Ammon's horn (tissue), 1 donor: Measurements from ENCODE around the gene CYP27B1.

Experiments used
- DNase-seq: peaks from one replicate; pipeline ENCODE4 v3.0.0-alpha.2; 2016; ENCODE audit warnings: low spot score

Gene CYP27B1

DNA sequence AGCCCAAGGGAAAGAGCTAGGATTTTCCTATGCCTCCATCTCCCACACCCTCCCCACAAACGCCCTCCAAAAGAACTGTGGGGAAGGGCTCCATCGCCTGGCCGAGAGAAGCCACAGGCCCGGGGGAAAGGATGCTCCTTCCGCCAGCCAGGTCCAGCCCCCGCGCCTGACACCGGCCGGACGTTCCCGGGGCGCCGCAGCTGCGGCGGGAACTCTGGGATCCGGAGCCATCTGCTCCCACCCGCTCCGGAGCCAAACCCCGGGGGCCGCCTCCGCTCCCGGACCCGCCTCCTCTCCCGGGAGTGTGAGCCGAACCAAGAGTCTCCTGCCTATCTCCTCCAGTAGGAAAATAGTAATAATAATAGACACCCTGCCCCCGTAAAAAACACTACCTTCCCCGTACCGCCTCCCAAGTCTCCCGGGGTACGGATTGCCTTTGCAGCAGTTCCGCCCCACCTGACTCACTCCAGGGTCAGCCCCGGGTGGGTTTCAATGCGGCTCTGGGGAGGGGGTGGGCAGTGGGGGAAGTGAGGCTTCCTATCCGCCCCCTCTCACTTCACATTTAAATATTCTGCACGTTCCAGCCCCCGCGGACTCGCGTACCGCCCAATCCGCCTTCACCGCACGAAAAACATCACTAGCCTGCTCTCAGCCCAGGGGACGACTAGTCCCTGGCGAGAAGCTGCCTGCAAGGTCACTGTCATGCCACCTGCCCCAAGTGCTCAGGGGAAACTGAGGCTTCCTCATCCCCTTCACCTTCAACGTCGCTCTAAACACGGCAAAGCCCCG, 30.7 kb downstream of the CYP27B1 start:
- DNase-seq, result peak; percentile 59

DNA sequence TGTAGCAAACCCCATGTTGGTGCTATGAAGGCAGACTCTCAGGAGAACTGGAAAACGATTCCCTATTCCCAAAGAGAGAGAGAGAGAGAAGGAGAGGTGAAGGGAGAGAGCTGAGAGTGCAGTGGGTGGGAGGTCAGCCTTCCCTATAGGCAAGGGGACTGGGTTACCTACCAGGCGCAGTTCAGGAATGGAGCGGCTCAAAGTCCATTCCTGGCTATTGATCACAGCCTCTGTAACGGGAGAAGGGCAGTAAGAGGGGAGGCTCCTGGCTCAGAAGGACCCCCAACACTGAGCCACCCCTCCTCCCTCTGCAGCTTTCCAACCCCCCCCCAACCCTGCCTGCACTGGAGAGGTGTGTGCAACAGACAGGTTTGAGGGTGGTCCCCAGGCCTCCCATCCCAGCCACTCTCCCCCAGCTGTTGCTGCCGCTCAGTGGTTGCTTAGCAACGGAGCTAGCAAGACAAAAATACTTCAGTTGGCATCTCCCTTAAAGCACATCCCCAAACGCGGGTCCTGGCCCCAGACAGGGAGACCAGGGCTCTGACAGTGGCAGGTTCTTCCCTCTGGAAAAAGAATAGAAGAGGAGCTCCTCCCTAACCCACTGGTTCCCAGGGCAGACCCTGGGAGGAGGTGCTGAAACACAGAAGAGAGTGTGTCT, 31.6 kb downstream of the CYP27B1 start:
- DNase-seq, result no peak

DNA sequence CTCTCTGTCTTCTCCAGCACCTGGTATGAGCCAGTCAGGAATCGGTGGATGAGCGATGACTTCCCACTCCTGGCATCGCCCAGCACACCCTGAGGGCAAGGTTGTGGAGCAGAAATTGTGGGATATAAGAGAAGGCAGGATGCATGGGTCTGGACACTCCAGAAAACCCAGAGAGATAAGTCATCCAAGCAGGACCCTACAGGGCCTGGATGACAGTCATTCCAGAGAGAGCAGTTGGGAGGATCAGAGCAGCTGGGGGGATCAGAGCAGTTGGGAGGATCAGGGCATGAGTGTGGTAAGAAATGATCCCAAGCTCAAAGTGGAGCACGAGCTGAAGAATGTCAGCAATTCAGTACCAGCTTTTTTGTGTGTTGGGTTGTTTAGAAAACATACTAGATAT, 32.3 kb downstream of the CYP27B1 start:
- DNase-seq, result no peak

DNA sequence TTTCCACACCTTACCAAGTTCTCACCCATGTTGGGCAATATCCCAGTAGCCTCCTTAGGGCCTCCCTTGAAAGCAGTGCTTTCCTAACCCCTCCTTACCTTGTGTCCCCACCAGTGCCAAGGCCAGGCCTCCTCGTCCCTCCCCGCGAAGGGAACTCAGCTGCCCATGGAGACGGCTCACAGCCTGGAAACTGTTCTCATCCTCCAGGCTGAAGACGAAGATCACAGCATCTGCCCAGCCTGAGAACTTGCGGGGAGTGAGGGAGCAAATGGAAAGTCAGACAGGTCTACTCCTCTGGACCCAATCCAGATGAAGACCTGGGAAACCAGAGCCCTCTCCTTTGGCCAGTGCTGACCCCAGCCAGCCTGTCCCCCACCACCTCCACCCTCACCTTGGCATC, 33.0 kb downstream of the CYP27B1 start:
- no peak for DNase-seq

DNA sequence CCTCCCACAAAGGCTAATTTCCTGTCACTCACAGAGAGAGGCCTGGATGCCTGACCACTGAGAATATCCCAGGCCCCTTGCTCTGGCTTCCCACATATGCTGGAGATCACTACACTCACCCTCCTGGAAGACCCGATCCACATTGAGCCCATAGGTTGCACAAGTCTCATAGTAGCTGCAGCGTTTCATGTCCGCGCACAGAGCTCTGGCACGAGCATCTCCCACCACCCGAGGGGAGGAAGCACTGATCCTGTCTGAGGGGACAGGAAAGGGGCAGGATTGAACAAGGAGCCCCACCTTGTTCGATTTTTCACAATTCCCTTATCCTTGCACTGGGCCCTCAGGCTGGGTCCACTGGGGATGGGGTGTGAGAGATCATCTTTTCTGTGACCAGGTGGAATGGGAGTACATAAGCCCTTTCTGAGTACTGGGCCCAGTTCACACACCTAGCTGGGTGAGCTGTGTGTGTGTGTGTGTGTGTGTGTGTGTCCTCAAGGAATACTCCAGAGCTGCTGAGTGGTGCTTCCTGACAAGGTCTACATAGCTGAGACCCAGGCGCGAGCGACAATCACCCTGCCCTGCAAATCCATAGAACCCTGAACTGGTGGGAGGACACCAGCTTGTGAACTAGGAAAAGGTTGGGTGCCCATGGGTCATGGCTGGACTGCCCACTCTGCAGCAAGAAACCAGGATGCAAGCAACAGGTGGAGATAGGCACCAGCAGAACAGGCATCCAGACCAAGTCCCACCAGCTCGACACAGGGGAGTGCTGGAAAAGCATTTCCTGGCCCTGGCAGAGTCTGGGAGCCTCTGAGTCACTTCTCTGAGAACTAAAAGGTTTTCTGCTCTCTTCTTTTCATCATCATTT, 33.9 kb downstream of the CYP27B1 start:
- no peak for DNase-seq

DNA sequence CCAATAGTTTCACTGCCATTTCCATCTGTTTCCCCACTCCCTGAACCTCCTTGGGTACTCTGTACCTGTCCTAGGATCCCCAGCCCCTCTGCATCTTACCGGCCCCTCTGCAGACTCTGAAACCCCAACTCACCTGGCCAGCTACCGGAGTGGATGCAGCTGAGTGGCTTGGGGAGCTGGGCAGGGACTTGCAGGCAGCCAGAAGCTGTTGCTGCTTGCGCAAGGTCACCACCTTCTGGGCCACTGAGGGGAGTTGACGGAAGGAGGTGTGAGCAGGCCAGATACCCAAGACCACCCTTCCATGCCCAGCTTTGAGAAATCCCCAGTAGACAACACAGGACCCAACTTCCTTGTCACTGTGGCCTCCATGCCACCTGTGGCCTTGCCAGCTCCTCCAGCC, 34.6 kb downstream of the CYP27B1 start:
- DNase-seq, result no peak

DNA sequence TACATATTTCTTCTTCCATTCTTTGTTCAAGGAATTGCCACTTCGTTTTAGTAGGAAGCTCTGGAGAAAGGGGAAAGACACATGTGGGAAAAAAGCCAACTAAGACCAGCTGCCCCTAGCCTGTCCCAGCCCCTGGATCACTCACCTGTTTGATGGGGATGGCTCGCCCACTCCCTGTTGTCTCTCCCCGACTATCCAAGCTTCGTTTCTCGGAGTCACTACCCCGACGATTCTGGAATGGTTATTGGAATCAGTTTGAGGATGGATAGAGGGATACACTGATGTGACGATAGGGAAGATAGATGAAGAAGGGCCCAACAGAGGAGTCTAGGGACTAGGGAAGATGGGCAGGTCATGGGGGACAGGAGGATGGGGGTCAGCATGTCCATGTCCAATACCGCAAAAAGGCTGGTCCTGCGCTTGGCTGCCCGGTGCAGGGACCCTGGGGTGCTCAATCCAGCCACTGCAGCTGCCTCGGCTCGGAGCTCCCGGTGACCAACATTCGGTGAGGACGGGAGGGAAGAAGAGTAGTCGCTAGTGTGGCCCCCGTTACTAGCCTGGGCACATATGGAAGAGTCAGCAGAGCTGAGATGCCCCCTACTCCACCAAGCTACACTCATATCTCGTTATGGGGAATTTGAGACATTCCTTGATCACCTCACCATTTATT, 35.3 kb downstream of the CYP27B1 start:
- DNase-seq, result no peak

DNA sequence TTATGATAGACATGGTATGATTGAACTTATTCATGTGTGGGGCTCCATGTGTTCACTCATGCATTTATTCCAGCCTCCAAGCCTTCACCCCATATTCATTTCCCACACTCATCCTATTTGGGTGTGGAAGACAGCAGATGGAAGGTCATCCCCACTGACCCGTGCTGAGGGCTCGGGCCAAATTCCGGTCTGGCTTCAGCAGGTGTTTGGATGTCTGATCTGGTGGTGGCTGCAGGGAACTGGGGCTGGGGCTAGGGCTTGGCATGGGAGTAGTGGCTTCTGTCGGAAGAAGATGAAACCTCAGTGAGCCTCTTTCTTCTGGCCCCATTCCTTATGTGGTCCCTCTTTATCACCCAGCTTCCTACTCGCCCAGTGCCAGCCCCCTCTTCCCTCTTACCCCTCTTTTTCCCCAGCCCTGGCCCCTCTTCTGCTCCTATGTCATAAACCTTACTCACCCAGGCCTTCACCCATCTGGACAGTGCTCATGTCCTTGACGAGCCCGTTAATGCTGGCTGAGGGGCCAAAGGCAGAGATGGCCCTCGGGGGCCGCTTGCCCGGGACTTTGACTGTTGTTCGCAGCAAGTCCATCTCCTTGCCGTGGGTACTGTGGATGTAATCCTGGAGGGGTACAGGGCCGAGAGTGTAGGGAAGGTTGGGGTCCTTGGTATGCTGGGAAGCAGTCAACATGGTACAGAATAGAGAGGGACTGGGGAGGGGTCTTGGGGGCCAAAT, 36.4 kb downstream of the CYP27B1 start:
- DNase-seq, result no peak

DNA sequence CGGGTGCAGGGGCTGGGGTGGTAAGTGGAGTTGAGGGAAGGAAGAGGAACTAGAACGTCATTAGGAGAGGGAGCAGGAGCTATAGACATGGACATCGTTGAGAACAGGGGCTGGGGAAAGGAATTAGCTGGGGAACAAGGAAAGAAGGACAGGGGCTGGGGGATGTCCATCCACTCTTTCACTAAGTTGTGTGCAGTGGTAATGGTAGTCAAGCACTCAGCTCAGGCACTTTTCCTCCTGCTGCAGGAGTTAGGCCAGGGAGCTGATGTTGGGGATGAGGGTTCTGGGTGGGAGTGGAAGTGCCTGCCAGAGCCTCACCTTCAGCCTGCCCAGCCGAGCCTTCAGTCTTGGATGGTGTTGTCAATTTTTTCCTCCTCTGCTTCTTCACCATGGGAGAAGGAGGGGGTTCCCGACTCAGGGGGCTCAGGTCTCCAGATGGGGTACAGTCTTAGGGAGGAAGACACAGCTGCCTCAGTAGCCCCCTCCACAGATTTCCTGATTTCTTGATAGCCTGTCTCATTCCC, 37.5 kb downstream of the CYP27B1 start:
- no peak for DNase-seq

DNA sequence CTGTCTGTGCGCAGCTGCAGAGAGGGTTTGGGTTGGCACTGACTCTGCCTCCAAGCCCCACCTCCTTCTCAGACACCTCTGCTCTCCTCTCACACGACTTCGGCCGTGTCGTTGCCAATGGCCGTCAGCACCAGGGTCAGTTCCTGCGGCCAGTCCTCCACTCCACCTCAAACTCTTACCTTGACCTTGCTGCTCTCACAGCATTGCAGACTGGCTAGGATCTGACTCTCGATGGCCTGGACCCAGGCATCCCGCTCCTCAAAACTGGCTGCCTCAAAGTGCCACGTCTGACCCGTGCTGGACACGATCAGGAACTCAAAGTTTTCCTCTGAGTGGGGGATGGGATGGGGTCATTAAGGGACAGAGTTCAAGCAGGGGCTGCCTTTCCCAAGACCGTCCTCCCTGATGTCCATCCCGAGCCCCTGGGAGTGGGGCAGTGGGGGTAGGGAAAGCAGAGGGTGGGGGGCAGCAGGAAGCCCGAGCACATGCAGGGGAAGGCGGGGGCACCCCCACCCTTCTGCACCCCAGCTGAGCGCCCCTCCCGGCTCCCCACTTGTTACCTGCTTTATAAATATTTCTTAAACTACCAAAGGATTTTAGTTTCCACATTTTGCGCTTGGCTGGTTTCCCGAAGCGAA, 39.0 kb downstream of the CYP27B1 start:
- no peak for DNase-seq

DNA sequence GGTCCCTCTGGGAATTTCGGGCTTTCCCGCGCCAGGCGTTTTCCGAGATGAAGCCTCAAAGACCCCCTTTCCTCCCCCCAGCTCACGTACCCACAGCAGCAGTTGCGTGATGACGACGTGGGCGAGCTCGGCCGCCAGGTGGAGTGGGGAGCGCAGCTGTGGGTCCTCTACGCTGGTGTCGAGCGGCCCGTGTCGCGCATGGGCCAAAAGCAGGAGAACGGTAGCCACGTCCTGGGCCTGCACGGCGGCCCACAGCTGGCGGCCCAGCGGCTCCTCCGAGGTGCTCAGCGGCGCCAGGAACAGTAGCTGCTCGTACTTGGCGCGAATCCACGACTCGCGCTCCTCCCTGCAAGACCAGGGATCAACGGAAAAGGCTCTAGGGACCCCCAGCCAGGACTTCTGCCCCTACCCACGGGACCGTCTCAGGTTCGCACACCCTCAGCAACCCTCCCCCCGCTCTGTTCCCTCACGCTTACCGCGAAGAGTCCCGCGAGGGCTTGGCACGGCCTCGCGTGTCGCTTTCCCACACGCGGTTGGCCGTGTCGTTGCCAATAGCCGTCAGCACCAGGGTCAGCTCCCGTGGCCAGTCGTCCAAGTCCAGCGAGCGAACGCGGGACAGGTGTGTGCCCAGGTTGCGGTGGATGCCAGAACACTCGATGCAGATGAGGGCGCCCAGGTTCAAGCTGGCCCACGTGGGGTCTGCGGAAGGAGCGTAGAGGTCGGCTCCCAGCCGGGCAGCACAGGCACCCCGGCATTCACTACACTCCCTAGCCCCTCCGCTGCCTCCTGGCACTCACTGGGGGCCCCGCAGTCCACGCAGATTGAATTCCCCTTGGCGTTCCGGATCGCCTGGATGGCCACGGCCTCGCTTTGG, 39.8 kb downstream of the CYP27B1 start:
- DNase-seq, result no peak

DNA sequence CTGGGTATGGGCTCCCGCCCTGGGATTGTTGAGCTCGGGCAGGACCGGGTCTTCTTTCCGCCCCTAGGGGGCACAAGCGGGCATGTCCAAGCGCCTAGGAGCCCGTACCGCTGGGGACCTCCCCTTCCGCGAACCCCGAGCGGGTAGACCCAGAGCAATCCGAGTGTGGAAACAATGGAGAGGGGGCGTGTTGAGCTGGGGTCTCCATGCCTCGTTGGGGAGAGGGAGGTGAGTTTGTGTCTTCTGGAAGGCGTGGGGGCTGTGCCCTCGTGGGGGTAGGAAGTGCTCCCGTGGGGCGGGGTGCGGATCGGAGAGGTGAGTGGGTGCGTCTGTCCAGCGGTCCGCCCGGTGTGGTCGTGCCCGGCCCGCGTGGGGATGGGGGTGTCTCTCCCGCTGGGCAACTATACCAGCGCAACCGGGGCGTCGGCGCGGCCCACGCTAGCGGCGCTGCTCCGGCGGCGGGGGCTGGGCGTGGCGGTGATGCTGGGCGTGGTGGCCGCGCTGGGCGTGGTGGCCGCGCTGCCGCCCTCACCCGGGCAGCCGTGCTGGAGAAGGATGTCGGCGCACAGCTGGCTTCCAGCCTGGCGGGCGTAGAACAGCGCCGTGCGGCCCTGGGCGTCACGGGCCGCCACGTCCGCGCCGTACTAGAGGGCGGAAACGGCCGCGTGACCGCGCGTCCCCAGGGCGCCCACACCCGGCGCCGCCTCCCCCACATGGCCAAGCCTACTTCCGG, 40.6 kb downstream of the CYP27B1 start:
- peak; percentile 66 for DNase-seq

DNA sequence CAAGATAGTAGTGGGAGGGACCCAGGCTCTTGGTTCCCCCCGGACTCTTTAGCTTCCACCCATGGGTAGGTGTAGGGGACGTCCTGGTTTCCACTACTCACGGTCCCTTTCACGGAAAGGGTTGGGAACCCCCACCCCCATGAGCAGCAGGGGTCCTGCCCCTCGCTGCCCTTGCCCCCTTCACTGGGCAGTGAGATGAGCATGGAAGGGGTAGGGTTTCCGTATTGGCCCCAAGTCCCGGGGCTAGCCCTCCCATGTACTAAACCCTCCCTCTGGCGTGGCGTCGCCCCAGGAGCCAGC, 41.1 kb downstream of the CYP27B1 start:
- DNase-seq, result no peak

DNA sequence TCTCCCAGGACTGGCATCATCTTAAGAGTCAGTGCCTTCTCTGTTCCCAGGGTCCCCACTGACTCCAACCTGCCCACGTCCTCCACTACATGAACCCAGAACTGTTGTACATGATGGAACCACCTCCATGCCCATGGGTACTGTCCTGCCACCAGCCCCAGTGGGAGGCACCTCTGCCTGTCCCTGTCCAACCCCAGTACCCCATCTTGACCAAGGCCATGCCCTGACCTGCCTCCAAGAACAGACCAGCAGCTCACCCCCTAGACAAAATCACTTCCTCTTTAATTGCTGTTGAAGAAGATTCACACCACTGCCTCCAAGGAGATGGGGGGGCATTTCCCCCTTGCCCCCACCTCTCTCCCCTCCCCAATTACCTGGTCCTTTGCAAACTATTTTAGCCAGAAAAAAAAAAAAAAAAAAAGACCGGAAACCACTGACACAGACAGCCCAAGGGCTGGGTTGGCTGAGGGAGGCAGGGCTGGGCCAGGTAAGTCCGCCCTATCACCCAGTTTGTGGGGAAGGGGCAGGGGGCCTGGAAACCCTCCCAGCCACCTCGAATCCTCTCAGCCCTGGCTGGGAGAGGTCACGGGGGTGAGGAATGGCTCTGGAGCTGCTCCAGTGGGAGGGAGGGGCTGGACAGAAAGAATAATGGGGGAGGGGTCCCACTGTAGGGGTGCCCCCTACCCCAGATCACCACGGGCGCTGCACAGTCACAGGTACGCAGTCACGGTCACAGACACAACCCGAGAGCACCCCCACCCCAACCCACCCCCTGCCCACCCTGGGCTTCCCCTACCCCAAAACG, 41.7 kb downstream of the CYP27B1 start:
- DNase-seq, result no peak

DNA sequence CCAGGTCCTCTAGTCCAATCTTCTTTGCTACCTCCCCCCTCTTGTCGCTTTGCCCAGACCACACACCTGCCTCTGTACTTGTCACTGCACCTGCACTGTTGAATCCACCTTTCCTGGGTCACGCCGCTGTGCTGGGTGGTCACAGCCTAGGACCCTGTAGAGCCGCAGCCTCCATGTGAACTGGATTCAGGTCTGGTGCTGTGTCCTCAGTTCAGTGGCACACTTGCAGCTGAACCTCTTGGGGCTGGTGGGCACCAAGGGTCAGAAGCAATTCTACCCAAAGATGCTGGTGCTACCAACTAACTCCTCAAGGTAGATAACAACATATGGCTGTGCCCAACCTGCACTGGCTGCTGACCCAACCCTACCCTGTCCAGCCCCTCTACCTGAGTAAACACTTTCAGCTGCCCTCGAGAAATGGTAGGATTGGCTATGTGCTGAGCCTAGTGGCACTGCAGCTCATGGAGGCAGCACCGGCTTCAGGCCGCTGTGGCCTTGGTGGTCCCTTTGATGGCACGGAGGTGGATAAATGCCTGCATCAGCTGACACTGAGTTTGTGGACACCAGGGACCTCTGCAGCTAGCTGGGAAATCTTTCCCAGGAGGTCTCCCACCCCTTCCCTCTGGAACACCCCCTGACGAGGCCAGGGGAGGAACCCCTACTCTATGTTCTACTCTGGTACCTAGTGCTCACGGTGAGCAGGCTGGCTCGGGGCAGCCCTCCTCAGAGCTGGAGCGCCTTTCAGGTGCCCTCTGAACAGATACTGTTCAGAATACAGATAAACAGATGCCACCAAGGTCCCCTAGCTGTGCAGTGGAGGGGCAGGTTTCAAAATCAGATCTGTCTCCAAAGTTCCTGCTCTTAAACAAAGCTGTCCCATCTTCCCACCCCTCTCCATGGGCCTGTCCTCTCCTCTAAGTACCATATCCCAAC, 42.6 kb downstream of the CYP27B1 start:
- peak; percentile 2 for DNase-seq

DNA sequence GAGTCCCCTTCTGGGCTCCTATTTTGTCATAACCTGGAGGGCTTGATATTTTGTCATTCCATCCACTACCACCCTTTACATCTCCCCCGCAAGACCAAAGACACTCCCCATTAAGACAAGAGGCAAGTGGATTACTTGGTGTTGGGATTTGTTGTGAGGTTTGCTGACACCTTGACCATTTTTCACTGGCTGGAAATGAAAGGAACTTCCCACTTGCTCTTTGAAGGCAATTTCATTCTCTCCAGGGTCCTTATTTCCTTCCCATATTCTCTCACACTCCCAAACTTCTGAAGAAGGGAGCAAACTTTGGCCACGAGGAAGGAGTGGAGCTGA, 43.3 kb downstream of the CYP27B1 start:
- DNase-seq, result no peak
